HG03521 (cell line): Measurements from ENCODE around the gene LMLN.
A peak's percentile ranks its signal among the peaks of the same experiment; 100 is the strongest.
"Not testable (repeated sequence)": the region's sequence is repeated elsewhere in the genome, so short reads cannot be mapped to it uniquely, and the experiment has no call there.

ENCODE experiments used
- ATAC-seq: cut with Tn5 transposase; IDR thresholded peaks from one replicate; pipeline ENCODE4 v1.9.1; 2021; ENCODE audit warnings: mild to moderate bottlenecking, moderate library complexity; ENCODE audit not compliant: unreplicated experiment

LMLN gene

GRCh38 chr3:198026620-198027019, 66.6 kb downstream of the LMLN start:
- ATAC-seq = no peak

- ATAC-seq = no peak
Observed at GRCh38 chr3:198027045-198027798, 67.2 kb downstream of the LMLN start.

- no peak for ATAC-seq
Observed at GRCh38 chr3:198027799-198028390, 67.9 kb downstream of the LMLN start.

GRCh38 chr3:198028718-198029117, 68.7 kb downstream of the LMLN start:
- ATAC-seq = no peak

GRCh38 chr3:198030125-198030524, 70.1 kb downstream of the LMLN start:
- no peak for ATAC-seq

GRCh38 chr3:198030726-198031125, 70.7 kb downstream of the LMLN start:
- ATAC-seq = no peak

- ATAC-seq = no peak
Observed at GRCh38 chr3:198032039-198032936, 72.3 kb downstream of the LMLN start.

- ATAC-seq = no peak
Observed at GRCh38 chr3:198043119-198043518, 83.1 kb downstream of the LMLN start.

GRCh38 chr3:198046120-198046857, 86.3 kb downstream of the LMLN start:
- ATAC-seq = no peak

GRCh38 chr3:198048445-198048844, 88.4 kb downstream of the LMLN start:
- ATAC-seq = no peak

- no peak for ATAC-seq
Observed at GRCh38 chr3:198051836-198052235, 91.8 kb downstream of the LMLN start.

GRCh38 chr3:198053462-198053861, 93.4 kb downstream of the LMLN start:
- not testable (repeated sequence) for ATAC-seq

GRCh38 chr3:198061119-198062067, 101.4 kb downstream of the LMLN start:
- no peak for ATAC-seq

- ATAC-seq = no peak
Observed at GRCh38 chr3:198062068-198062465, 102.0 kb downstream of the LMLN start.

- ATAC-seq = no peak
Observed at GRCh38 chr3:198064420-198064819, 104.4 kb downstream of the LMLN start.

- ATAC-seq = no peak
Observed at GRCh38 chr3:198065897-198066296, 105.9 kb downstream of the LMLN start.

- ATAC-seq = no peak
Observed at GRCh38 chr3:198067416-198067815, 107.4 kb downstream of the LMLN start.

- ATAC-seq = no peak
Observed at GRCh38 chr3:198070871-198071270, 110.9 kb downstream of the LMLN start.

- ATAC-seq = peak; percentile 54
Observed at GRCh38 chr3:198071602-198072287, 111.7 kb downstream of the LMLN start.
